Upper lobe of left lung (tissue), 4 donors: ENCODE results near the gene RAB39B.
"Not testable (repeated sequence)": the region's sequence is repeated elsewhere in the genome, so short reads cannot be mapped to it uniquely, and the experiment has no call there.

Source experiments
- POLR2A ChIP-seq, 4 donors: fragments of 450-650 bp; IDR thresholded peaks; one replicate each; pipeline ENCODE4 v1.5.1; 2016 to 2017; ENCODE audit warnings: antibody characterized with exemption in 4 of 4, mild to moderate bottlenecking in 2 of 4
- TF ChIP-seq, protein P1 (sequence below), 6 experiments: fragments of 450-650 bp in 4 of 6; fragments of 200-600 bp in 2 of 6; sonication (generic) in 2 of 6; IDR thresholded peaks; one replicate each; pipeline ENCODE4 v1.5.1; 2016 to 2019; ENCODE audit warnings: antibody characterized with exemption in 6 of 6

GRCh38 chrX:155267995-155268394, 3.7 kb upstream of the RAB39B start:
- TF ChIP-seq, protein P1, sequence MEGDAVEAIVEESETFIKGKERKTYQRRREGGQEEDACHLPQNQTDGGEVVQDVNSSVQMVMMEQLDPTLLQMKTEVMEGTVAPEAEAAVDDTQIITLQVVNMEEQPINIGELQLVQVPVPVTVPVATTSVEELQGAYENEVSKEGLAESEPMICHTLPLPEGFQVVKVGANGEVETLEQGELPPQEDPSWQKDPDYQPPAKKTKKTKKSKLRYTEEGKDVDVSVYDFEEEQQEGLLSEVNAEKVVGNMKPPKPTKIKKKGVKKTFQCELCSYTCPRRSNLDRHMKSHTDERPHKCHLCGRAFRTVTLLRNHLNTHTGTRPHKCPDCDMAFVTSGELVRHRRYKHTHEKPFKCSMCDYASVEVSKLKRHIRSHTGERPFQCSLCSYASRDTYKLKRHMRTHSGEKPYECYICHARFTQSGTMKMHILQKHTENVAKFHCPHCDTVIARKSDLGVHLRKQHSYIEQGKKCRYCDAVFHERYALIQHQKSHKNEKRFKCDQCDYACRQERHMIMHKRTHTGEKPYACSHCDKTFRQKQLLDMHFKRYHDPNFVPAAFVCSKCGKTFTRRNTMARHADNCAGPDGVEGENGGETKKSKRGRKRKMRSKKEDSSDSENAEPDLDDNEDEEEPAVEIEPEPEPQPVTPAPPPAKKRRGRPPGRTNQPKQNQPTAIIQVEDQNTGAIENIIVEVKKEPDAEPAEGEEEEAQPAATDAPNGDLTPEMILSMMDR (IDR thresholded peaks at IDR 0.05), result not testable (repeated sequence)
- TF ChIP-seq POLR2A (IDR thresholded peaks at IDR 0.05), result not testable (repeated sequence)
